GM12878 (cell line): Measurements from ENCODE around the gene TNIP2. TPM values are rescaled to one million over a fixed set of nuclear protein-coding genes. Genes with fewer than 3 reads are reported as not detected.
"Not testable (repeated sequence)": the region's sequence is repeated elsewhere in the genome, so short reads cannot be mapped to it uniquely, and the experiment has no call there.

ENCODE experiments used
- ATAC-seq: fragments of 200-7000 bp; cut with Tn5 transposase; 3 replicates; pipeline ENCODE4 v1.9.1; 2020; ENCODE audit warnings: mild to moderate bottlenecking, moderate library complexity
- BruUV-seq: library from RNA; stranded (reverse); fragments of 400-500 nt; replicated peaks from 2 replicates; lab custom pipeline; 2021; lab: Mats Ljungman, UMichigan
- CTCF ChIA-PET: fragments of 300-600 bp; sonication (Branson Sonifier 250); formaldehyde crosslinking; extraction: SDS; loops from one replicate; lab custom pipeline; 2021; ENCODE audit warnings: inconsistent platforms; lab: Yijun Ruan, JAX
- POLR2A ChIA-PET: fragments of 350-600 bp; formaldehyde crosslinking; extraction: SDS; loops from one replicate; lab custom pipeline; 2021; ENCODE audit warnings: inconsistent platforms; lab: Charles Lee
- RAD21 ChIA-PET: fragments of 300-600 bp; sonication (Branson Sonifier 250); formaldehyde crosslinking; loops from one replicate; lab custom pipeline; 2023; ENCODE audit warnings: antibody characterized with exemption; ENCODE audit not compliant: unreplicated experiment; lab: Charles Lee
- SMC1A ChIA-PET: fragments of 300-600 bp; sonication (Branson Sonifier 250); formaldehyde crosslinking; loops from one replicate; lab custom pipeline; 2023; ENCODE audit not compliant: unreplicated experiment, uncharacterized antibody; lab: Charles Lee
- DNase-seq: peaks from one replicate; pipeline ENCODE4 v3.0.0-alpha.2; 2011; ENCODE audit warnings: low read depth, low spot score
- FAIRE-seq: peaks from 3 replicates; lab custom pipeline; 2011; peaks lifted over from hg19 to GRCh38; lab: Jason Lieb, UNC
- H2AFZ ChIP-seq: 2 replicates; pipeline ENCODE4 v1.6.0; 2011; ENCODE audit warnings: low read depth, low read length, control low read depth; ENCODE audit not compliant: control insufficient read depth
- H3K27ac ChIP-seq: 2 replicates; pipeline ENCODE4 v1.5.1; 2011; ENCODE audit warnings: control low read depth; ENCODE audit not compliant: control insufficient read depth, insufficient read depth
- H3K27me3 ChIP-seq, 2 experiments: replicated peaks in 1 of 2; 2 replicates each; pipeline versions ENCODE4 v1.6.0 to v1.6.1; 2011; ENCODE audit warnings: low read length in 1 of 2; ENCODE audit not compliant: control insufficient read depth in 2 of 2, insufficient read depth in 2 of 2
- H3K36me3 ChIP-seq, 2 experiments: 2 replicates each; pipeline ENCODE4 v1.5.1; 2011; ENCODE audit warnings: low read length in 1 of 2; ENCODE audit not compliant: control insufficient read depth in 2 of 2, insufficient read depth in 2 of 2
- H3K4me1 ChIP-seq: 2 replicates; pipeline ENCODE4 v1.6.1; 2011; ENCODE audit warnings: mild to moderate bottlenecking, low read length, moderate library complexity, mixed read lengths; ENCODE audit not compliant: control insufficient read depth, insufficient read depth
- H3K4me2 ChIP-seq: 2 replicates; pipeline ENCODE4 v1.6.0; 2011; ENCODE audit warnings: control low read depth; ENCODE audit not compliant: control insufficient read depth, insufficient read depth
- H3K4me3 ChIP-seq: fragments of 200-600 bp; sonication (generic); 2 replicates; pipeline ENCODE4 v1.5.1; 2016
- H3K79me2 ChIP-seq: 2 replicates; pipeline ENCODE4 v1.6.0; 2011; ENCODE audit warnings: low read length; ENCODE audit not compliant: control insufficient read depth, insufficient read depth
- H3K9ac ChIP-seq: 2 replicates; pipeline ENCODE4 v1.8.0; 2011; ENCODE audit warnings: low read length, control low read depth, mixed read lengths; ENCODE audit not compliant: control insufficient read depth, insufficient read depth
- H3K9me3 ChIP-seq: replicated peaks from 3 replicates; pipeline ENCODE4 v1.5.1; 2011; ENCODE audit warnings: mild to moderate bottlenecking, low read length; ENCODE audit not compliant: control insufficient read depth, insufficient read depth
- H4K20me1 ChIP-seq: 2 replicates; pipeline ENCODE4 v1.6.0; 2011; ENCODE audit not compliant: control insufficient read depth, insufficient read depth
- BACH1 ChIP-seq: fragments of 450-650 bp; IDR thresholded peaks from 2 replicates; pipeline ENCODE4 v1.6.1; 2017; ENCODE audit warnings: mild to moderate bottlenecking, borderline replicate concordance
- BRCA1 ChIP-seq: IDR thresholded peaks from 2 replicates; pipeline ENCODE4 v1.6.1; 2011; ENCODE audit warnings: low read depth, low read length, improper control_type of control experiment
- MEF2B ChIP-seq: fragments of 450-650 bp; IDR thresholded peaks from 2 replicates; pipeline ENCODE4 v1.6.1; 2018; ENCODE audit warnings: mild to moderate bottlenecking, moderate library complexity; ENCODE audit not compliant: partially characterized antibody, poor library complexity, severe bottlenecking
- SIX5 ChIP-seq: IDR thresholded peaks from 2 replicates; pipeline ENCODE4 v1.6.1; 2011; ENCODE audit warnings: mild to moderate bottlenecking, low read depth, low read length, moderate library complexity; ENCODE audit not compliant: severe bottlenecking
- TCF7 ChIP-seq: IDR thresholded peaks from 2 replicates; pipeline ENCODE4 v1.6.1; 2014; ENCODE audit warnings: antibody characterized with exemption, borderline replicate concordance
- ZBED1 ChIP-seq: IDR thresholded peaks from 2 replicates; pipeline ENCODE4 v1.6.1; 2016; ENCODE audit warnings: borderline replicate concordance
- ZNF217 ChIP-seq: fragments of 450-650 bp; IDR thresholded peaks from 2 replicates; pipeline ENCODE4 v1.6.1; 2017; ENCODE audit warnings: antibody characterized with exemption, mild to moderate bottlenecking
- WGBS: methylation state at CpG from one replicate; pipeline ENCODE4 v1.1.6; 2016; ENCODE audit warnings: low lambda C conversion rate; ENCODE audit not compliant: insufficient replicate concordance, insufficient coverage; ENCODE audit errors: missing lambda C conversion rate; 5-methylcytosine and 5-hydroxymethylcytosine counted together
- in situ Hi-C: fragments of 300-500 bp; cut with MboI; formaldehyde crosslinking; loops from 9 replicates; pipeline ENCODE4 v1.14.3; 2018; ENCODE audit warnings: mixed read lengths
- intact Hi-C: fragments of 100-400 bp; cut with micrococcal nuclease; formaldehyde crosslinking; loops from one replicate; pipeline ENCODE4 v1.14.2; 2022; ENCODE audit not compliant: unreplicated experiment
- polyA plus RNA-seq, 11 experiments: library from polyadenylated mRNA; depleted of rRNA in 4 of 11; unstranded in 6 of 11; stranded (reverse) in 5 of 11; fragments of >200 nt; fragmentation: Nextera tagmentation in 4 of 11; fragmentation: Illumina TruSeq in 1 of 11; extraction: Ambion mirVana in 4 of 11; extraction: Trizol in 1 of 11; gene quantifications; 1 replicate in 1 of 11; 2 replicates in 10 of 11; pipeline versions ENCODE4 v1.2.1 to v1.2.3, GENCODE V29; 2011 to 2016; ENCODE audit warnings: inconsistent platforms in 2 of 11, missing spikeins in 2 of 11, low read depth in 1 of 11
- total RNA-seq, 4 experiments: library from RNA; depleted of rRNA in 3 of 4; stranded (reverse); fragments of >200 nt in 3 of 4; fragmentation: Illumina TruSeq in 1 of 4; extraction: Trizol in 1 of 4; gene quantifications; 2 replicates each; pipeline versions ENCODE4 v1.2.1 to v1.2.3, GENCODE V29; 2013 to 2021
- TF ChIP-seq, protein P1 (sequence below): fragments of 450-650 bp; IDR thresholded peaks from 2 replicates; pipeline ENCODE4 v1.6.1; 2017; ENCODE audit warnings: antibody characterized with exemption, mild to moderate bottlenecking, moderate library complexity
- TF ChIP-seq, protein P2 (sequence below): fragments of 150-350 bp; IDR thresholded peaks from 2 replicates; pipeline ENCODE4 v1.6.1; 2016; ENCODE audit warnings: low read depth, low read length

TNIP2 gene
- total and polyA plus RNA-seq, 10 of the 15 experiments (the other 5 are each of a cell fraction or from before 2014, with no cell fraction given): 1.4 to 64.9 (median 45.5) TPM

DNA sequence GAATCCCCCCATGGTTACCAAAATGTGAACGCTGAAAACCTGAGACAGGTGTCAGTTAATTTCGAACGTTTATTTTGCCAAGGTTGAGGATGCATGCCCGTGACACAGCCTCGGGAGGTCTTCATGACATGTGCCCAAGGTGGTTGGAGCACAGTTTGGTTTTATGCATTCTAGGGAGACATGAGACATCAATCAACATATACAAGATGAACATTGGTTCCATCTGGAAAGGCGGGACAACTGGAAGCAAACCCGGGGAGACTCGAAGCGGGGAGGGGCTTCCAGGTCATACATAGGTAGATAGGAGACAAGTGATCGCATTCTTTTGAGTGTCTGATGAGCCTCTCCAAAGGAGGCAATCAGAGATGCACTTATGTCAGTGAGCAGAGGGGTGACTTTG lies 25.8 kb upstream of the TNIP2 start:
- Histone ChIP-seq H3K9me3 (peaks cover 10% of the 10 kb centered on the region; the same call in 2 of the 3 replicates), H3K36me3 (no peaks in the 10 kb centered on the region), H3K27ac (no peak overlapping the region), H2AFZ (no peak overlapping the region), H3K79me2 (no peaks in the 10 kb centered on the region)
- CTCF ChIA-PET: interaction anchor here (0.6 to 1.0 kb wide), 2 partner anchors 11 to 40 kb away, joined by 3 read pairs; no protein-coding TSS in a partner anchor
- no peak for ATAC-seq
- SMC1A ChIA-PET: interaction anchor here (1.1 to 2.2 kb wide), 2 partner anchors 11 to 31 kb away, joined by 3 to 9 read pairs; no protein-coding TSS in a partner anchor
- intact Hi-C loops: no loop called here
- POLR2A ChIA-PET: interaction anchor here (1.0 kb wide), 1 partner anchor 21 kb away, joined by 3 read pairs; no protein-coding TSS in a partner anchor
- BruUV-seq: no TSS peak
- TF ChIP-seq ZNF217 (no peak), BACH1 (no peak), BRCA1 (no peak), SIX5 (no peak), MEF2B (no peak), TCF7 (no peak), ZBED1 (no peak)
- TF ChIP-seq, protein P1, sequence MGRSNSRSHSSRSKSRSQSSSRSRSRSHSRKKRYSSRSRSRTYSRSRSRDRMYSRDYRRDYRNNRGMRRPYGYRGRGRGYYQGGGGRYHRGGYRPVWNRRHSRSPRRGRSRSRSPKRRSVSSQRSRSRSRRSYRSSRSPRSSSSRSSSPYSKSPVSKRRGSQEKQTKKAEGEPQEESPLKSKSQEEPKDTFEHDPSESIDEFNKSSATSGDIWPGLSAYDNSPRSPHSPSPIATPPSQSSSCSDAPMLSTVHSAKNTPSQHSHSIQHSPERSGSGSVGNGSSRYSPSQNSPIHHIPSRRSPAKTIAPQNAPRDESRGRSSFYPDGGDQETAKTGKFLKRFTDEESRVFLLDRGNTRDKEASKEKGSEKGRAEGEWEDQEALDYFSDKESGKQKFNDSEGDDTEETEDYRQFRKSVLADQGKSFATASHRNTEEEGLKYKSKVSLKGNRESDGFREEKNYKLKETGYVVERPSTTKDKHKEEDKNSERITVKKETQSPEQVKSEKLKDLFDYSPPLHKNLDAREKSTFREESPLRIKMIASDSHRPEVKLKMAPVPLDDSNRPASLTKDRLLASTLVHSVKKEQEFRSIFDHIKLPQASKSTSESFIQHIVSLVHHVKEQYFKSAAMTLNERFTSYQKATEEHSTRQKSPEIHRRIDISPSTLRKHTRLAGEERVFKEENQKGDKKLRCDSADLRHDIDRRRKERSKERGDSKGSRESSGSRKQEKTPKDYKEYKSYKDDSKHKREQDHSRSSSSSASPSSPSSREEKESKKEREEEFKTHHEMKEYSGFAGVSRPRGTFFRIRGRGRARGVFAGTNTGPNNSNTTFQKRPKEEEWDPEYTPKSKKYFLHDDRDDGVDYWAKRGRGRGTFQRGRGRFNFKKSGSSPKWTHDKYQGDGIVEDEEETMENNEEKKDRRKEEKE: no peak
- TF ChIP-seq, protein P2, sequence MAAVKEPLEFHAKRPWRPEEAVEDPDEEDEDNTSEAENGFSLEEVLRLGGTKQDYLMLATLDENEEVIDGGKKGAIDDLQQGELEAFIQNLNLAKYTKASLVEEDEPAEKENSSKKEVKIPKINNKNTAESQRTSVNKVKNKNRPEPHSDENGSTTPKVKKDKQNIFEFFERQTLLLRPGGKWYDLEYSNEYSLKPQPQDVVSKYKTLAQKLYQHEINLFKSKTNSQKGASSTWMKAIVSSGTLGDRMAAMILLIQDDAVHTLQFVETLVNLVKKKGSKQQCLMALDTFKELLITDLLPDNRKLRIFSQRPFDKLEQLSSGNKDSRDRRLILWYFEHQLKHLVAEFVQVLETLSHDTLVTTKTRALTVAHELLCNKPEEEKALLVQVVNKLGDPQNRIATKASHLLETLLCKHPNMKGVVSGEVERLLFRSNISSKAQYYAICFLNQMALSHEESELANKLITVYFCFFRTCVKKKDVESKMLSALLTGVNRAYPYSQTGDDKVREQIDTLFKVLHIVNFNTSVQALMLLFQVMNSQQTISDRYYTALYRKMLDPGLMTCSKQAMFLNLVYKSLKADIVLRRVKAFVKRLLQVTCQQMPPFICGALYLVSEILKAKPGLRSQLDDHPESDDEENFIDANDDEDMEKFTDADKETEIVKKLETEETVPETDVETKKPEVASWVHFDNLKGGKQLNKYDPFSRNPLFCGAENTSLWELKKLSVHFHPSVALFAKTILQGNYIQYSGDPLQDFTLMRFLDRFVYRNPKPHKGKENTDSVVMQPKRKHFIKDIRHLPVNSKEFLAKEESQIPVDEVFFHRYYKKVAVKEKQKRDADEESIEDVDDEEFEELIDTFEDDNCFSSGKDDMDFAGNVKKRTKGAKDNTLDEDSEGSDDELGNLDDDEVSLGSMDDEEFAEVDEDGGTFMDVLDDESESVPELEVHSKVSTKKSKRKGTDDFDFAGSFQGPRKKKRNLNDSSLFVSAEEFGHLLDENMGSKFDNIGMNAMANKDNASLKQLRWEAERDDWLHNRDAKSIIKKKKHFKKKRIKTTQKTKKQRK: no peak
- TF ChIP-seq, all 136 proteins: peak for 0
- DNase-seq: no peak
- FAIRE-seq: no peak
- H3K4me2 ChIP-seq: no peak overlapping the region
- H3K4me1 ChIP-seq: peaks cover 17% of the 10 kb centered on the region
- H4K20me1 ChIP-seq: no peaks in the 10 kb centered on the region
- no peaks in the 10 kb centered on the region for H3K27me3 ChIP-seq
- in situ Hi-C loops: no loop called here
- H3K9ac ChIP-seq: no peak overlapping the region
- RAD21 ChIA-PET: no interaction called here
- H3K4me3 ChIP-seq: no peak overlapping the region
- 91% methylated on average over 10 of the region's 10 CpGs for WGBS

DNA sequence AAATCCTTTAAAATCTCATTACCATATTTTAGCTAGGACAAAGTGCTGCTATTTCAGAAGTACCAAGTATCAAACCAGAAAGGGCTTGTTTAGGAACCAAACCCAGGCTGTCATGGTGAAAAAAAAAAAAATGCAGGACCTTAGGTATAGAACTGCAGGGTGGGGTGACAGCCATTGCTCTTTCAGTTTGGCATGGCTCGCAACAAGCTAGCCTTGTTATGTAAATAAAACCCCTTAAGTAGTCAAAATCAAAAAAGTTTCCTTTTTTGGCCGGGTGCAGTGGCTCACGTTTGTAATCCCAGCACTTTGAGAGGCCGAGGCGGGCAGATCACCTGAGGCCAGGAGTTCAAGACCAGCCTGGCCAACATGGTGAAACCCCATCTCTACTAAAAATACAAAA lies 24.5 kb upstream of the TNIP2 start:
- intact Hi-C loops, ATAC-seq, DNase-seq, H3K79me2 ChIP-seq, RAD21 ChIA-PET, H4K20me1 ChIP-seq, H3K4me1 ChIP-seq, H3K4me2 ChIP-seq, H3K9ac ChIP-seq, H2AFZ ChIP-seq, H3K4me3 ChIP-seq, H3K27me3 ChIP-seq, H3K36me3 ChIP-seq, in situ Hi-C loops, BruUV-seq, FAIRE-seq, H3K27ac ChIP-seq: not testable (repeated sequence)
- peaks cover 10% of the 10 kb centered on the region; the same call in 2 of the 3 replicates for H3K9me3 ChIP-seq
- ChIA-PET POLR2A (interaction anchor here (0.9 kb wide), 1 partner anchor 264 kb away, joined by 5 read pairs; no protein-coding TSS in a partner anchor), SMC1A (interaction anchor here (2.2 kb wide), 1 partner anchor 10 kb away, joined by 9 read pairs; no protein-coding TSS in a partner anchor), CTCF (interaction anchor here (0.7 kb wide), 1 partner anchor 86 kb away, joined by 3 read pairs; no protein-coding TSS in a partner anchor)
- 73% methylated on average over 5 of the region's 5 CpGs for WGBS
